ENCODE data around the gene ALG8.

GRCh38 chr11:78085972-78086371, 53.5 kb downstream of the ALG8 start:
- no peak for TF ChIP-seq CTCF (IDR thresholded peaks at IDR 0.05)
- TF ChIP-seq EP300 (IDR thresholded peaks at IDR 0.05): no peak
